Stimulated activated CD4-positive, alpha-beta T cell treated with anti-CD3 and anti-CD28 coated beads, Interleukin-12 subunit alpha, Interleukin-12 subunit beta, amount 100 ng/mL, for 48 hours (primary cell): ENCODE results near the gene ERFL.

ENCODE experiments used
- DNase-seq, 3 donors: peaks; one replicate each; pipeline ENCODE4 v3.0.0-alpha.2; 2020; ENCODE audit warnings: low read depth in 2 of 3, low spot score in 1 of 3

Gene ERFL

DNA sequence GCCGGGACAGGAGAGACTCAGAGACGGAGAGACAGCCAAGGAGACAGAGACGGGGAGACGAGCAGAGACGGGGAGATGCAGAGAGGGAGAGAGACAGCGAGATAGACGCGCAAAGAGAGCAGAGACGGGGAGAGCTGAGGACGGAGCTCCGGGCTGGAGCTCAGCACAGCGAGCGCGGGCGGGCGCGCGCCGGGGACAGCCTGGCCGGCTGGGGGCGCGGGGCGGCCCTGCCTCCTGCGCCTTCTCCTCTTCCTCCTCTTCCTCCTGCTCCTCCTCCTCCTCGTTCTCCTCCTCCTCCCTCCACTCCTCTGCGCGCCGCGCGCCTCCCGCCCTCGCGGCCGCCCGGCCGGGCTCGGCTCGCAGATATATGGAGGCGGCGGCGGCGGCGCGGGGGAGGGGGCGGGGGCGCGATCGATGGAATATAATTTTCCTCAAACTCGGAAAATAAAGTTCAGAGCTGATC lies at the start of gene ERFL:
ERFL (minus strand) TSS at position 229 of the 463 bp plus-strand sequence. CDS start 15,530 bp downstream, outside the sequence.
- no peak for DNase-seq

GRCh38 chr19:41977916-41978315 lies 49.7 kb upstream of the ERFL start:
- no peak for DNase-seq

GRCh38 chr19:41974652-41975051 lies 46.4 kb upstream of the ERFL start:
- DNase-seq = no peak

- DNase-seq = no peak
Measured at GRCh38 chr19:41971363-41971762, 43.1 kb upstream of the ERFL start.

DNA sequence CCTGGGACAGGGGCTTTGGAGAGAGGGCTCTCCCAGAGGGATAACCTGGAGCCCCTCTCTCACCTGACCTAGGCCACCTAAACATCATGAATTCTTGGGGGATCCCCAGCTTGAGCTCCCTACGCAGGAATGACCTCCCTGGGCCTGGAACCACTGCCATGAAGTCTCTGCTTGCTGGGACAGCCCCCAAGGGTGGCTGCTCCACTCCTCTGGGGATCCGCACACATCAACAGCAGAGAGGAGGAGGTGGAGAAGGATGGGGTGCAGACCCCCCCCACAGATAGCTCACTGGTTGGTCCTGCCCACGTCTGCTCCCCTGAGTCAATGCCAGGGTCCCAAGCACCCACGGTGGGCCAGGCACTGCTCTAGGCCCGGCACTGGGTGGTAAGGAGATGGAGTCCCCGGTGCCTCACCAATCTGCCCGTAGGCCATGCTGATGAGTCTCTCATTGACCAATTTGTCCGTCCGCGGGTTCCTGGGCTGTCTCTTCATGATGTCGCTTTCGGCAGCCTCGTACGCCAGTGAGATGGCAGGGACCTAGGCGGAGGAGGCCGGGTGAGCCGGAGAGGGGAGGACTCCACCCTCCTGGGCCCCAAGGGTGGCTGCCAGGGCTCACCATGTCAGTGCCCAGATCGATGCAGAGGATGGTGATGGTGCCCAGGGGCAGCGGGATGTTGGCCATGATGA lies 41.7 kb upstream of the ERFL start:
- no peak for DNase-seq

GRCh38 chr19:41968751-41969595 lies 40.7 kb upstream of the ERFL start:
- DNase-seq = no peak

DNA sequence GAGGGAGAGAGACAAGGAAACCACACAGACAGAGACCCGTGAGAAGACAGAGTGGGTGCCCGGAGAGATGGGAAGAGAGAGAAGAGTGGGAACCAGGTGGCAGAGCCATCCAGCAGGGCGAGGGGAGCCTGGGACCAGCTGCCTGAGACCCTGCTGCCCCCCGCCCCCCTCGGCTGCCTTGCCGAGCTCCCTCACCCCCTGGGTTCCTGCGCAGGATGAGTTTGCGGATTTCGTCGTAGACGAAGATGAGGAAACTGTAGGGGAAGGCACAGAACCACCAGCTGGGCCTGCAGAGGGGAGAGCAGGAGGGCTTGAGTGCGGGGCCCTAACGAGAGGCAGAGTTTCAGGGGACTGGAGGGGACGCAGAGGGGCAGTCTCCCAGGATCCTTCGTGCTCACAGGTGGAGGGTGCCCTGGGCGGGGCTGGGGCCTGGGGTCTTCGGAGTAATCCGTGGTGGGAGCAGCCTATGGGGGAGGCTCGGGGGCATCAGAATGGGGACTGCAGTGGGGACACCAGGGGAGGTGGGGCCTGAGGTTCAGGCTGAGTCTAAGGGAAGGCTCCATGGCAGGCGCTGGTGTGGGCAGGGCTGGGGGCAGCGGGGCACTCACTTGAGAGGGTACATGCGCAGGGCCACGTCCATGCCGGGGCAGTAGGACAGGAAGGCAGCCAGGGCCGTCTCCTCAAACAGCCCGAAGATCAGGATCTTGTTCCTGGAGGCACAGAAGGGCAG lies 39.0 kb upstream of the ERFL start:
- DNase-seq = no peak

DNA sequence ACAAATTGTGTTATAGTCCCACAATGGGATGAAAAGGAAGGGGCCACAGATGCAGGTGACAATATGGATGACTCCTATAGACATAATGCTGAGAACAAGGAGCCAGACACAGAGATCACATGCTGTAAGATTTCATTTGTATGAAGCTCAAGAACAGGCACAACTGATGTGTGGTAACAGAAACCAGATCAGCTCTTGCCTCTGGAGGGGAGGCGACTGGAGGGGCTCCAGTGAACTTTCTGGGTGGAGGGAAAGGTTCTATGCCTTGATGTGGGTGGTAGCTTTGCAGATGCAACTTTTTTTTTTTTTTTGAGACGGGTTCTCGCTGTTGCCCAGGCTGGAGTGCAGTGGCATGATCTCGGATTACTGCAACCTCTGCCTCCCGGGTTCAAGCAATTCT lies 36.9 kb upstream of the ERFL start:
- no peak for DNase-seq

GRCh38 chr19:41960973-41961372 lies 32.7 kb upstream of the ERFL start:
- no peak for DNase-seq

DNA sequence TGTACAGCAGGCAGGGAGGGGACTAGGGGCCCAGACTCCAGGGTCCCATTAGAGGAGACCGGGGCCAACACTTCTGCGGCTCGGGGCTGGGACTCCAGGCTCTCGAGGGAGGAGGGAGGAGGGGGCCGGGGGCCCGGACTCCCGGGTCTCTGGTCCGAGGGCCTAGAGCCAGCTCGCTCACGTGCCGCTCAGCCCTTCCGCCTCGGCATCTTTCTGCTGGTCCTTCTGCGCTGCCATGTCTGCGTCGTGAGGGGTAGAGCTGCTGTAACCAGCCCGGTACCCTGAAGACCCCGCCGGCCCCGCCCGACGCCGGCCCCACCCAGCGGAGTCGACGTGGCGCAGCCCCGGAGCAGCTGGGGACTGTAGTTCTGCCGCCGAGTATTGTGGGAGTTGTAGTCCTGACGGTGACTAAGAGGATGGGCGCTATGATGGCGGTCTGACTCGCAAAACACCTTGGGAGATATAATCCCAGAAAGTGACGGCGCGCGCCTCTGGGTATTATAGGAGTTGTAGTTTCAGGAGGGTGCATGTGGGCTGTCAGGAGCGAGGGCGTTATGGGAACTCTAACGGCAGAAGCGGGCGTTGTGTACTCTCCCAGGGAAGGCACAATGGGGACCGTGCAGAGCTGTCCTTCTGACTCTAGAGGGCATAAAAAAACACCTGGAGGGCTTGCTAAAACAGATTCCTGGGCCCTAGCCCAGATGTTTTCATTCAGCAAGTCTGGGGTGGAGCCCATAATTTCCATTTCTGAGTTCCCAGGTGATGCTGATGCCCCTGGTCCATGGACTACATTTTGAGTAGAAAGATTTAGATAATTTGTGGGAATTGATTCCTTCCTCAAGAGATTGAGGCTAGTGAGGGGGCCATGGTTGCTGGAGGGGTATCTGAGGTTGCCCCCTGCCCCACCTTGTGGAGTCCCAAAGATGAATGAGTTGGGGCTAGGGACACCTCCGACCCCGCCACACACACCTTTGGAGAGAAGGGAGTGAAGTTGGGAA lies 31.1 kb upstream of the ERFL start, which contains the start of gene RABAC1:
RABAC1 (minus strand) TSS at position 266 of the 998 bp plus-strand sequence; CDS start at position 237, 29 bp downstream.
- DNase-seq = peak; percentile 77 to 85 (median 79)

DNA sequence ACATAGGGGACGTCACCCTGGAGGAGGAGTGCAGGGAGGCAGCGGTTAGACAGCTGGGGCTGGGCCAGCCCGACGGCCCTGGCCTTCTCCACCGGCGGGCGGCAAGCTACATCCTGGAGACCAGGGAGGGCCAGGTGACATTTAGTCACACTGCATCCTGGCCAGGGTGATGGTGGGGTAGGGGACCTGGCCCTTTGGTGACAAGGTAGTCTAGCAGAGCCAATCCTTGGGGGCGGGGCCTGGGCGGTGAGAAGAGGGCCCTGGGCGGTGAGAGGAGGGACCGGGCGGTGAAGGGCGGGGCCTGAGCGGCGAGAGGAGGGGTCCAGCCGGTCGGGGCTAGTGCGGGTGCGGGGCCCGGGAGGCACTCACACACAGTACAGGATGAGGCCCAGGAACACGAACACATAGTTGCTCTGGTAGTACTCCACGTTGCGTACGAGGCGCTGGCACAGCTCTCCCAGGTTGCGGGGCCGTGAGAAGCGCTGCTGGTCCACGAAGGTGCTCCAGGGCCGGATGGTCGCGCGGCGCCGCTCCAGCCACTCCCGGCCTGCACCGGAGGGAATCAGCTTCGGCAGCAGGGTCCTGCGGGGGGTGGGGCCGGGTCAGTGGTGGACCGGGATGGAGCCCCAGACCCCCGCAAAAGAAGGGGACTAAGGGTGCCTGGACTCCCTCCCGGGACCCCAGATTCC lies 30.3 kb upstream of the ERFL start:
- DNase-seq = peak; percentile 69 to 84 (median 82)

DNA sequence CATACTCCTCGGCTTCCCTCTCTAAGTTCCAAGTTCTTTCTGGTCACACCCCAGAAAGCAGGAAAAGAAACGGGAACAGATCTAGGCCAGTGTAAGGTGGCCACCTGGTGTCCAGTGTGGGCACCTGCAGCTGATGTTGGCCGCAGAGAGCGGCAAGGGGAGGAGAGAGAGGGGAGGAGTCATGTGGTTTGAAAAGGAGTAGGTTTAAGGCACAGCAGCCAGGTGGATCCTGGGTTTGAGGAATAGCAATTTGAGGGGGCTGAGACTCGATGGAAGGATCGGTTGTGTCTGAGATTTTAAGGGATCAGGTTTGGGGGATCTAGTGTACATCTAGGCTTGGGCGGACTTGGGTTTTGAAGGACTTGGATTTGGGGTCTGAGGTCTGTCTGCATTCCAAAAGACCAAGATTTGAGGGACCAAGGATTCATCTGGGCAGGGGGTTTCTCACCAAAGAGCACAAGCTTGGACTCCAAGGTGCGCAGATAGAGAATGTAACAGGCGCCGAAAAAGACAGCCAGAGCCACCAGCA lies 29.7 kb upstream of the ERFL start:
- DNase-seq = no peak

GRCh38 chr19:41957161-41957837 lies 29.1 kb upstream of the ERFL start:
- DNase-seq = no peak

GRCh38 chr19:41956621-41957020 lies 28.4 kb upstream of the ERFL start:
- DNase-seq = no peak

DNA sequence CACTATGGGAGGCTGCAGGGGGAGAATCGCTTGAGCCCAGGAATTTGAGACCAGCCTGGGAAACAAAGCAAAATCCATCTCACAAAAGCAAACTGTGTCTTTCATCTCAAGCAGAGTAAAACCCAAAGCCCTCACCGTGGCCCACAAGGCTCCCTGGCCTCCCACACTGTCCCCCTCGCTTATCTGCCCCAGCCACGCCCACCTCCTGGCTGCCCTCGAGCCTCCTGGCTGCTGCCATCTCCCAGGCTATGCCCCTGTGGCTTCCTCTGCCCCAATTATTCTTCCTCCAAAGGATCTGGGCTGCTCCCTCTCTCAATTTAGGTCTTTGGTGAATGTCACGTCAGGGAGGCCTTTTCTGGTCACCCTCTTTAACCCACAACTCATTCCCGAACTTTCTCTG lies 27.3 kb upstream of the ERFL start:
- DNase-seq = no peak

- peak; percentile 70 to 97 (median 80) for DNase-seq
Measured at GRCh38 chr19:41951686-41952172, 23.5 kb upstream of the ERFL start.

DNA sequence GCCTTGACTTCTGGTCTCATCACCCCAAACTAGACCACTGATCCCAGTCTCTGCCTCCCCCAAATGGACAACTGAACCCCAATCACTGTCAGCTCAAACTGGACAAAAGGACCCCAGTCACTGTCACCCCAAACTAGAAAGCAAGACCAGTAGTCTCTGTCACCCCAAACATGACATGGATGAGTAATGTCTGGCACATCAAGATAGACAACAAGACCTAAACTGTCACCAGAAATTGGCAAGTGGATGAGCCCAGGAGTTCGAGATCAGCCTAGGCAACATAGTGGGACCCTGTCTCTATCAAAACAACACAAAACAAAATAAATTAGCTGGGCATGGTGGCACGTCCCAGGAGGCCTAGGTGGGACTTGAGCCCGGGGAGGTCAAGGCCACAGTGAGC lies 18.8 kb upstream of the ERFL start:
- DNase-seq = no peak

DNA sequence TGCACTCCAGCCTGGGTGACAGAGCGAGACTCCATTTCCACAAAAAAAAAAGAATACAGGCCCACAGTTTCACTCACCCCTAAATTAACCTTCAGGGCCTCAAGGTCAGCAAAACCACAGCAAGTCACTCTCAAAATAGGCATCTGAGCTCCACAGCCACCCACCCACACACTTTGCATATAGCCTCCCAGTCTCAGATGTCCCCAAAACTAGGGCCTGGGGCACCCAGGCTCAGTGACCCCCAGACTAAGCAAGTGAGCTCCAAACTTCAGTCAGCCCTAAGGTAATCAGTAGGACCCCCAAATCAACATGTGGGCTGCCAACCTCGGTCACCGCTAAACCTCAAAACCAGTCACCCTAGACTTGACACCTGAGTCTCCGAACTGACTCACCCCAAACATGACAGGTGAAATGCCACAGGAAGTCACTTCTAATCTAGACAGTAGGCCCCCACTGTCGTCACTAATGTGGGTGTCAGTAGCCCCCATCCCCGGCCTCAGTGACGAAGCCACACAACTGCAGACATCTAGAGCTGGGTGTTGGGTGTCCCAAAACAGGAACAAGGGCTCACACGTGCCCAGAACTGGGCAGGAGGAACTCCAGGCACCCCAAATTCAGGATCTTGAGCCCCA lies 17.0 kb upstream of the ERFL start:
- peak; percentile 73 to 89 (median 86) for DNase-seq
